T47D (cell line): ENCODE results near the gene ENDOG.
A peak's percentile ranks its signal among the peaks of the same experiment; 100 is the strongest.
"Not testable (repeated sequence)": the region's sequence is repeated elsewhere in the genome, so short reads cannot be mapped to it uniquely, and the experiment has no call there.

Source experiments
- DNase-seq, 2 experiments: peaks; one replicate each; pipeline versions ENCODE4 v3.0.0 to v3.0.0-alpha.2; 2011 to 2012; ENCODE audit warnings: low read depth in 1 of 2, low spot score in 1 of 2
- JUND ChIP-seq: IDR thresholded peaks from 2 replicates; pipeline ENCODE4 v1.6.1; 2012; ENCODE audit warnings: low read depth
- in situ Hi-C: cut with HindIII; loops from 2 replicates; pipeline ENCODE4 v1.10.0; 2016; ENCODE audit warnings: low sequenced_read_pairs, low pct_unique_long_range_greater_than_20kb

ENDOG gene

DNA sequence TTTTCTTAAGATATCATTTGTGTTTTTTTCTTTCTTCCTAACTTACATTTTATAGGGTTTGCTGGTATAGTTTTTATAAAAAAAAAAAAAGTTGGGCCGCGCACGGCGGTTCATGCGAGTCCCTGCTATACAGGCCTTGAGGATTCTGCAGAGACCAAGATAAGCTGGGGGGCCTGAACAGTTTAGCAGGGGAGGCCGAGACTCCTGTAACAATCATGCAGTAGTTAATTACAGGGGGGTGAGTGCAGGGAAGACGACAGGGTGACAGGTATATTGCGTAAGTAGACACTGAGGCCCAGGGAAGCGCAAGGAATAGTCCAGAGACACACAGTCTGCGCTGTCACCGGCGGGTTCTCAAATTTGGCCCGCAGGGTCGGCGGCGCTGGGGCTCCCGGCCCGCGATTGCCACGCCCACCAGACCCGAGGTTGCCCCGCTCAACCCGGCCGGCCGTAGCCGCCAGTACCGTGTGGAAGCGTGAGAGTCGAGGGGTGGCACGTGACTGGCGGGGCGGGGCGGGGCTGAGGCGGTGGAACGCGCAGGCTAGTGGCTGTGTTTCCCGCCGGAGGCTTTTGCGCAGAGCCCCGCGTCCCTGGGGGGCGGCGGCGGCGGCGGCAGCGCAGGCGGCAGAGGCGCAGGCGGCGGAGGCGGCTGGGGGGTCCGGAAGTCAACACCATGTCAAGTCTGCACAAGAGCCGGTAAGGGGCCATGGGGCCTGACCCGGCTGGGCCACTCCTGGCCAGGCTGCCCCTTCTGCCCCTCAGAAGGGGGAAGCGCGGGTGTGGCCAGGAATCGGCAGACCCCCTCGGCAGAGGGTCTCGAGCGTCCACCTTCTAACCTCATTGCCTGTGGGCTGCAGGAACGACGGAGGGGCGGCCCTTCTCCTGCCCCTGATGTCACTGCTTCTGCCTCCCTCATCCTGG is 31.4 kb upstream of the ENDOG start, which contains the start of gene TBC1D13:
Gene TBC1D13 (plus strand): TSS at position 573 of the 921 bp plus-strand sequence. CDS start 101 bp downstream, at position 674.
- DNase-seq, result peak; percentile 92 to 99
- TF ChIP-seq JUND, result no peak
- in situ Hi-C loops, result no loop called here

DNA sequence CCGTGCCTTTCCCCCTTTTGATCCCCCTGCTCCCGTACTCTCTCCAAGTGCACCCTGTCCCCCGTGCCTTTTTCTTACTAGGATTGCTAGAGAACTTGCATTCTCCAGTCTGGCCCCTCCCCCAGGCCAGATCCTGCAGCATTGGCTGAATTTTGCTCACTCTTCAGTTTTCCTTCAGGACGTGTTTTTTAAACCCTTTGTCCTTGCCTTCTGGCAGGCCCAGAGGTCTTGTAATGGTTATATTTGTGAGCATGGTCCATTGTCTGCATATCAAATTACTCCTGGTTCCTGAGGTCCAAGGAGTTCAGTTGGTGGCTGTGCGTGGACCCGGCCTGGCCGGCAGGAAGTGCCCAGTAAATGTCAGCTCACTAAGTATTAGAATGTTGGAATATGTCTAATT is 30.6 kb upstream of the ENDOG start:
- in situ Hi-C loops, result no loop called here
- TF ChIP-seq JUND, result no peak
- DNase-seq, result peak in 1 of 2 experiments; percentile 41

DNA sequence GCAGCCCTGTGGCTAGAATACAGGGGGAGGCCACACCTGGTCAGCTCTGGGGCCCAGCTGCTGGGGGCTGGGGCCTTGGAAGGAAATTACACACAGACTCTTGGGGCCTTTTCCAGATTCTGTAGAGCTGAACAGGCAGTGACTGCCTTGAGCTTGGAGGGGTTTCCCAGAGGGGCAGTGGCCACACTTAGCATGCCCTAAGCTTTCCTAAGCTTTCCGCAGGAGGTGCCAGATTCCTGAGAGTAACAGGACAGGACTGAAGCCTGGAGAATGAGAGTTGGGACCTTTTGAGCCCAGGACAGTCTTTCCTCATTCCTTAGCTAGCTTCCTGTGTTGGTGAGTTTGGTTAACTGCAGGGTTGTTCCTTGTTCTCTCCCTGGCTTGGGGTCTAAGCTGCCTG is 29.9 kb upstream of the ENDOG start:
- no peak for TF ChIP-seq JUND
- in situ Hi-C loops, result no loop called here
- DNase-seq, result no peak

DNA sequence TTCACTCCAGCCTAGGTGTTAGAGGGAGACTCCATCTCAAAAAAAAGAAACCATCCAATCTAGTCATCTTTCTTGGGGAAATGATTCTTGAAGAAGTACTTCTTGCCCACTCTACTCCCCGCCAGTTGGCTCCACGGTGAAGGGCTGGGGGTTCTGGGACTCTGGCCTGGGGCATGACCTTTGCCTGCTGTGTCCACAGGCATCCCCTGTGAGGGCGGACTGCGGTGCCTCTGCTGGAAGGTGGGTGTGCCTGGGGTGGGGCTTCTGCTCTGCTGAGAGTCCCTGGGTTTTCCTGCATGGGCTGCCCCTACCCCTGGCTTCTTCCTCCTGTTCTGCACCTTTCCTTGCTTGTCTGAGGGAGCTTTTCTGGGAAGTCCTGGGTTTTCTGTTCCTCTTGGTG is 27.8 kb upstream of the ENDOG start:
- DNase-seq, result no peak
- in situ Hi-C loops, result no loop called here
- no peak for TF ChIP-seq JUND

DNA sequence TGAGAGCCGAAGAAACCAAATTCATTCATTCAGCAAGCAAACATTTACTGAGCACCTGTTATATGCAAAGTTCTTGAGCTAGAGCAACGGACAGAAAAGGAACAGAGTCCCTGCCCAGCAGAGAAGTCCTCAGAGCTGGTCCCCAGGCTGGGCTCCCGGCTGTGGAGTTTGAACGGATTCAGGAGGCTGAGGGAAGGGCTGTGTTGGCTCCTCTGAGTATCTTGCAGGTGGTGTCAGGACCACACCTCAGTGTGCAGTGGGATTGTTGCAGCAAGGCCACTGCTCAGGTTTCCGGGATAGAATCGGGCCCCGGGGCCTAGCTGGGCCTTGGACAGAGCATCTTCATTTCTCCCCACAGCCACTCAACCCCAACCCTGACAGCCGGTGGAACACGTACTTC is 26.2 kb upstream of the ENDOG start:
- in situ Hi-C loops, result no loop called here
- DNase-seq, result no peak

DNA sequence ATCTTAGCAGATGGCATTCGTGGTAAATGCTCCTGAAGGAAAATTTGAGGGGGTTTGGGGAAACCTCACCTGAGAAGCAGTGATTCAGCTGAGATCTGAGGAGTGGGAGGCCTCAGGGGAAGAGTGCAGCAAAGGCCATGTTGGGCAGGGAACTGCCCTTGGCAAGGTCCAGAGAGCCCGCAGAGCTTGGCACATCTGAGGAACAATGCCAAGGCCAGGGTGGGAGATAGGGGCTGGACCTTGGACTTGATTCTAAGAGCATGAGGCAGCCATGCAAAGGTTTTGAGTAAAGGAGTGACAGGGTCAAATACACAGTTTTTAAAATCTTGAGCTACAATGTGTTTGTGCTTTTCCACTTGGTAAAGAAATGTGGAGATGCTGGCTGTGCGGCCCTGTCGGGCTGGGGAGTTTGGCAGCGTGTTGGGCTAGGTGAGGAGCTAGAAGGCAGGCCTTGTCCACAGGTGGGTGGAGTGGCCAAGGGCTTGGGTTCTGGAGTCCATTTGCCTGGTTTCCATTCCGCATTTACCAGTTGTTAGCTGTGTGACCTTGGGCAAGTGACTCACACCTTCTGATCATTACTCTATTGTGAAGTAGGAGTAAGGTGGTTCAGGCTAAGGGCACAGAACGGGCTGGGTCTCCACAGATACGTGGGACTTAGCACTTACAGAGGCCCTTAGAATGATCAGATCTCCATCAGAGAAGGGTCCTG is 25.2 kb upstream of the ENDOG start:
- in situ Hi-C loops, result no loop called here
- DNase-seq, result no peak
- no peak for TF ChIP-seq JUND

More for the DNA sequence above, 26.2 kb upstream of the ENDOG start:
- TF ChIP-seq JUND, result no peak

DNA sequence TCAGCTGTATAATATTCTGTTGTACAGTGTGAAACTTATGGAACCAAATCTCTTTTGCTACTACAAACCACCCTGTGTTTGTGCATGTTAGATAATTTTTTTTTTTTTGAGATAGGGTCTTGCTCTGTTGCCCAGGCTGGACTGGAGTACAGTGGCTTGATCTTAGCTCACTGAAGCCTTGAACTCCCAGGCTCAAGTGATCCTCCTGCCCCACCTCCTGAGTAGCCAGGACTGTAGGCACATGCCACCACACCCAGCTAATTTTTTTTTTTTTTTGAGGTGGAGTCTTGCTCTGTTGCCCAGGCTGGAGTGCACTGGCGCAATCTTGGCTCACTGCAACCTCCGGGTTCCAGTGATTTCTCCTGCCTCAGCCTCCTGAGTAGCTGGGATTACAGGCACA is 23.3 kb upstream of the ENDOG start:
- in situ Hi-C loops, DNase-seq: not testable (repeated sequence)

DNA sequence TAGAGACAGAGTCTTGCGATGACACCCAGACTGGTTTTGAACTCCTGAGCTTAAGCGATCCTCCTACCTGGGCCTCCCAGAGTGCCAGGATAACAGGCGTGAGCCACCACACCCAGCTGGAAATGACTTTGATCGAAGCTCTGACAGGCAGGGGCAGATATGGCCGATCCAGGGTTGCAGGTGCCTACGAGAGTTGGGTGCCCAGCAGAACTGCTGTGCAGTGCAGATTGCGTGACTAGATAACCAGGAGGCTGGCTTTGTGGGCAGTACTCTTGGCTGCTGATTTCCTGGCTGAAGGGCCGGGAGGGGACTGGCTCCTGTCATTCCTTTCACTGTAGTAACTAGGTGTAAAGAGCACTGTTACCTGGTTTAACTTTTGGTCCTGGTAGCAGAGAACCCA is 19.4 kb upstream of the ENDOG start:
- TF ChIP-seq JUND, result no peak
- in situ Hi-C loops, result no loop called here
- no peak for DNase-seq

DNA sequence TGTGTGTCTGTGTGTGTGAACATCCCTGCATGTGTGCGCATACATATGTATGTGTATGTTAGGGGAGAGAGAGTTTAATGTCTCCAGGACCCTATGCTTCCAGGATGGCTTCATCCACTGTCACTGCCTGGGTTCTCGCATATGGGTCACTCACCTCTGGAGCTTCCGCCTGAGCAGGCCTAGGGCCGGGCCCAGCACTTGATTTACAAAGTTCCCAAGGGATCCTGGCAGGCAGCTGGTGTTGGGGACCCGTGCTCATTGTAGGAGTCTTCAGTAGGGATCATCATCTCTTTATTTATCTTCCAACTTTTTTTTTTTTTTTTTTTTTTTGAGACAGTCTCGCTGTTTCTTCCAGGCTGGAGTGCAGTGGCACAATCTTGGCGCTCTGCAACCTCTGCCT is 18.2 kb upstream of the ENDOG start:
- in situ Hi-C loops, result no loop called here
- no peak for DNase-seq
- TF ChIP-seq JUND, result no peak

DNA sequence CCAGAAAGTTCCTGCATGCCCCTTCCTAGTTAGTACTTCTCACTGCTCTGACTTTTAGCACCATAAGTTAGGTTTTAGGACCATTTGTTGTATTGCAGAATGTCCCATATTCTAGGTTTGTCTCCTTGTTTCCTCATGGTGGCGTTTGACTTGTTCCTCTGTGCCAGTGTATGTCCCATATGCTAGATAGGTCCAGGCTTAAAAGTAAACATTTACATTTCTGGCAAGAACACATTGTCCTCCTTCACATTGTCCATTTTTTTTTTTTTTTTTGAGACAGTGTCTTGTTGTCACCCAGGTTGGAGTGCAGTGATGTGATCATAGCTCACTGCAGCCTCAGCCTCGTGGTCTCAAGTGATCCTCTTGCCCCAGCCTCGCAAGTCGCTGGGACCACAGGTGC is 15.8 kb upstream of the ENDOG start:
- no peak for TF ChIP-seq JUND
- in situ Hi-C loops, result no loop called here
- DNase-seq, result no peak

DNA sequence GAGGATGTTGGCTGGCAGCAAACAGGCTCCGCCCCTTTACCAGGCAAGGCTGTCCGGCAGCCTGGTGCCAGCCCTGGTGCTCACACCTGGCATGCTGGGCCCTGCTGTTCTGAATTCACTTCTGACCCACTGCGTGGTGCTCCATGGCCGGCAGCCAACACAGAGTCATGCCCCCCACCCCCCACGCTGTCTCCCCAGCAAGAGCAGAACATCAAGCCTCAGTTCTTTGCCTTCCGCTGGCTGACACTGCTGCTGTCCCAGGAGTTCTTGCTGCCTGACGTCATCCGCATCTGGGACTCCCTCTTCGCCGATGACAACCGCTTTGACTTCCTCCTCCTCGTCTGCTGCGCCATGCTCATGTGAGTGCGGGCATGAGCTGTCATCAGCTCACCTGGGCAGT is 12.6 kb upstream of the ENDOG start:
- no peak for TF ChIP-seq JUND
- in situ Hi-C loops, result no loop called here
- no peak for DNase-seq

DNA sequence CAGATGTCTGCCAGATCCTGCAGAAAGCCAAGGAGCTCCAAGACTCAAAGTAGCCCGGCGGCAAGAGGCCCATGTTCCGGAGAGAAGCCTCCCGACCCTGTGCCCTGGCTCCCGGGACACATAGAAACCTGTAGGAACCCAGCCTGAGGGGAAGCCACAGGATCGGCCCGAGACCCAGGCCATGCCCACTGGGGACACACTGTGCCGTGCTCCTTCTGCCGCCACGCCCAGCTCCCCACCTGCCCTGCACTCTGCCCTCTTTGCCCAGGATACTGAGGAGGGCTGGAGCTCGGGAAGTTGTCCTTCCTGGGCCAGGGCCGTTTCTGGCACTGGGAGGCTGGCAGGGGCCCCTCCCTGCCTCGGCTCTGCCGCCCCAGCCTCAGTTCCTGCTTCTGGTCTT is 10.5 kb upstream of the ENDOG start:
- in situ Hi-C loops, result no loop called here
- no peak for DNase-seq
- no peak for TF ChIP-seq JUND

DNA sequence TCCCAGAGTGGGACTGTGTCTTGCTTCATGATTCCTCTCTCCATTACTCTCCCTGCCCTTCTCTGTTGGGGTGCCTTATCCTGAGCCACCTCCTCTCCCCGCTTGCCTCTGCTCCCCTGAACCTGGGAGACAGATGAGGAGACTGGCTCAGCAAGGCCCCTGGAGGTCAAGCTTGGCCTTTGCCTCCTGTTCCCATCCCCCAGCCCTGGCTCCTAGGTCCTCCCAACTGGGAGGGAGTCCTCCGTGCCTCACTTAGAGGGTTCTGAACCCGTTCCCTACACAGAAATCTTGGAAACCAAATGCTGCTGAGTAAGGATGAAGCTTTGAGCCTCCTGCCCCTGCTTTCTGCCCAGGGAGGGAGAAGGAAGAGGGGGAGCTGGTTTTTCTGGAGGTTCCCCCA is 9.8 kb upstream of the ENDOG start:
- in situ Hi-C loops, result no loop called here
- no peak for TF ChIP-seq JUND
- no peak for DNase-seq
